Measurements from ENCODE around the gene INPP5A.

INPP5A gene

DNA sequence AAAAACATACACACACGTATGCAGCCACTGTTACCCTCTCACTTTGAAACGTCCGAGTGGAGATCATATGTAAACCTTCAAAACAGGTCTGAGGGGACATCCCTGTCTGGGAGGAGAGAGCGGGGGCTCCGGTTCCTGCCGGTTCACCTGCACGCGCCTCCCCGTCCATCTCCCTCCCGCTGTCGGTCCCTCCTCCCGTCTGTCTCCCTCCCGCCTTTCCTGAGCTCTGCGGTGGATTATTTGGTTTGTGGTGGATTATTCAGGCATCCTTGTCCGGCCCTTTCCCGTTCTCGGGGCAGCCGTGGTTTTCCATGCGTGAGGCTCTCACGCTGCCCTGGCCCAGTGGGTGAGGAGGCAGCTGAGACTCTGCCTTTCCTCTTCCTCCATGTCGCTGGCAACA is 188.6 kb downstream of the INPP5A start:
- H3K27ac ChIP-seq (replicated peaks): peak overlapping the region; percentile 67; the same call in 1 of the 2 replicates
- H3K27me3 ChIP-seq (ENCODE audit: insufficient read depth, poor library complexity, severe bottlenecking): no peaks in the 10 kb centered on the region
- no peak for DNase-seq (ENCODE audit: low read depth in 1 of 2, low spot score in 1 of 2)
- TF ChIP-seq, protein P1, sequence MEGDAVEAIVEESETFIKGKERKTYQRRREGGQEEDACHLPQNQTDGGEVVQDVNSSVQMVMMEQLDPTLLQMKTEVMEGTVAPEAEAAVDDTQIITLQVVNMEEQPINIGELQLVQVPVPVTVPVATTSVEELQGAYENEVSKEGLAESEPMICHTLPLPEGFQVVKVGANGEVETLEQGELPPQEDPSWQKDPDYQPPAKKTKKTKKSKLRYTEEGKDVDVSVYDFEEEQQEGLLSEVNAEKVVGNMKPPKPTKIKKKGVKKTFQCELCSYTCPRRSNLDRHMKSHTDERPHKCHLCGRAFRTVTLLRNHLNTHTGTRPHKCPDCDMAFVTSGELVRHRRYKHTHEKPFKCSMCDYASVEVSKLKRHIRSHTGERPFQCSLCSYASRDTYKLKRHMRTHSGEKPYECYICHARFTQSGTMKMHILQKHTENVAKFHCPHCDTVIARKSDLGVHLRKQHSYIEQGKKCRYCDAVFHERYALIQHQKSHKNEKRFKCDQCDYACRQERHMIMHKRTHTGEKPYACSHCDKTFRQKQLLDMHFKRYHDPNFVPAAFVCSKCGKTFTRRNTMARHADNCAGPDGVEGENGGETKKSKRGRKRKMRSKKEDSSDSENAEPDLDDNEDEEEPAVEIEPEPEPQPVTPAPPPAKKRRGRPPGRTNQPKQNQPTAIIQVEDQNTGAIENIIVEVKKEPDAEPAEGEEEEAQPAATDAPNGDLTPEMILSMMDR (IDR thresholded peaks at IDR 0.05; ENCODE audit: insufficient read depth, low read length): no peak
- TF ChIP-seq, protein P2, sequence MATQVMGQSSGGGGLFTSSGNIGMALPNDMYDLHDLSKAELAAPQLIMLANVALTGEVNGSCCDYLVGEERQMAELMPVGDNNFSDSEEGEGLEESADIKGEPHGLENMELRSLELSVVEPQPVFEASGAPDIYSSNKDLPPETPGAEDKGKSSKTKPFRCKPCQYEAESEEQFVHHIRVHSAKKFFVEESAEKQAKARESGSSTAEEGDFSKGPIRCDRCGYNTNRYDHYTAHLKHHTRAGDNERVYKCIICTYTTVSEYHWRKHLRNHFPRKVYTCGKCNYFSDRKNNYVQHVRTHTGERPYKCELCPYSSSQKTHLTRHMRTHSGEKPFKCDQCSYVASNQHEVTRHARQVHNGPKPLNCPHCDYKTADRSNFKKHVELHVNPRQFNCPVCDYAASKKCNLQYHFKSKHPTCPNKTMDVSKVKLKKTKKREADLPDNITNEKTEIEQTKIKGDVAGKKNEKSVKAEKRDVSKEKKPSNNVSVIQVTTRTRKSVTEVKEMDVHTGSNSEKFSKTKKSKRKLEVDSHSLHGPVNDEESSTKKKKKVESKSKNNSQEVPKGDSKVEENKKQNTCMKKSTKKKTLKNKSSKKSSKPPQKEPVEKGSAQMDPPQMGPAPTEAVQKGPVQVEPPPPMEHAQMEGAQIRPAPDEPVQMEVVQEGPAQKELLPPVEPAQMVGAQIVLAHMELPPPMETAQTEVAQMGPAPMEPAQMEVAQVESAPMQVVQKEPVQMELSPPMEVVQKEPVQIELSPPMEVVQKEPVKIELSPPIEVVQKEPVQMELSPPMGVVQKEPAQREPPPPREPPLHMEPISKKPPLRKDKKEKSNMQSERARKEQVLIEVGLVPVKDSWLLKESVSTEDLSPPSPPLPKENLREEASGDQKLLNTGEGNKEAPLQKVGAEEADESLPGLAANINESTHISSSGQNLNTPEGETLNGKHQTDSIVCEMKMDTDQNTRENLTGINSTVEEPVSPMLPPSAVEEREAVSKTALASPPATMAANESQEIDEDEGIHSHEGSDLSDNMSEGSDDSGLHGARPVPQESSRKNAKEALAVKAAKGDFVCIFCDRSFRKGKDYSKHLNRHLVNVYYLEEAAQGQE (IDR thresholded peaks at IDR 0.05; ENCODE audit: insufficient replicate concordance, low read depth): no peak
- no peak for TF ChIP-seq POLR2AphosphoS5 (IDR thresholded peaks at IDR 0.05; ENCODE audit: low read depth)
- no peak for TF ChIP-seq SPI1 (IDR thresholded peaks at IDR 0.05; ENCODE audit: borderline replicate concordance, low read depth)
- no peak for TF ChIP-seq GABPA (IDR thresholded peaks at IDR 0.05; ENCODE audit: low read depth)
- H3K4me3 ChIP-seq (replicated peaks; ENCODE audit: insufficient read depth, low read length): no peak overlapping the region

DNA sequence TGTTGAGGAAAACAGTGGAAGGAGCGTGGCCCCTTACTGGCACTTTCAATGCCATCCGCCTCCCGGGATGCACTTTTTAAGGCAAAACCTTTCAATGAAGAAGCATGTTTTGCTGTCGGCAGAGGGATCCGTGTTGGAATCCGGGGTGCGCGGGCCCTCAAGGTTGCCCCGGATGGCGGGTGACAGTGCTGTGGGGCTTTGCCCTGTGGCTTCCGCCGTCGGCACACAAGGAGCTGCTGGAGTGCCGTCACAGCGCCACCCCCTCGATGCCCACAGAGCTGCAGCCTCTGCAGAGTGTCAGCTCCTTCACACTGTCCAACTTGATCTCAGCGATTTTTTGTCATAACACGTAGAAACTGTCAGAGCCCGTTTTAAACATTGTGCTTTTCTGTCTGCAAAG is 189.4 kb downstream of the INPP5A start:
- DNase-seq (ENCODE audit: low read depth in 1 of 2, low spot score in 1 of 2): no peak
- TF ChIP-seq SPI1 (IDR thresholded peaks at IDR 0.05; ENCODE audit: borderline replicate concordance, low read depth) (no peak), GABPA (IDR thresholded peaks at IDR 0.05; ENCODE audit: low read depth) (no peak), POLR2AphosphoS5 (IDR thresholded peaks at IDR 0.05; ENCODE audit: low read depth) (no peak)
- TF ChIP-seq, protein P1 (IDR thresholded peaks at IDR 0.05; ENCODE audit: insufficient read depth, low read length): no peak
- TF ChIP-seq, protein P2 (IDR thresholded peaks at IDR 0.05; ENCODE audit: insufficient replicate concordance, low read depth): no peak
- Histone ChIP-seq H3K4me3 (replicated peaks; ENCODE audit: insufficient read depth, low read length) (no peak overlapping the region), H3K27ac (replicated peaks) (no peak overlapping the region), H3K27me3 (ENCODE audit: insufficient read depth, poor library complexity, severe bottlenecking) (no peaks in the 10 kb centered on the region)

DNA sequence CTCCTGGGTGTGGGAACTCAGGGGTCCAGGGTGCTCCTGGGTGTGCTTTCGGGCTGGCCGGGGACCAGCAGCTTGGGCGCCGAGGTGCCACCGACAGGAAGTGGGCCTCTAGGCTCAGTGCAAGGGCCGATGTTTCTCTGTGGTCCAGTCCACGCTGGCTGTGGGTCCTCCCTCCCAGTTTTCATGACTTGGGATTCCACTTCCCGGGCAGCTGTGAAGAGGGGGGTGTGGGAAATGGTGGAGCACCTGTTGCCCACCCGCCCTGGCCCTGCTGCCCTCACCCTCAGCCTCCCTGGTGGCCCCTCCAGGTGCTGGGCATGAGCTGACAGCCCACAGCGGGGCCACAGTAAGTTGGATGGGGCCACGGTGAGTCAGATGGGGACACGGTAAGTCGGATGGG is 189.8 kb downstream of the INPP5A start:
- Histone ChIP-seq H3K27ac (replicated peaks) (no peak overlapping the region), H3K4me3 (replicated peaks; ENCODE audit: insufficient read depth, low read length) (no peak overlapping the region), H3K27me3 (ENCODE audit: insufficient read depth, poor library complexity, severe bottlenecking) (no peaks in the 10 kb centered on the region)
- no peak for DNase-seq (ENCODE audit: low read depth in 1 of 2, low spot score in 1 of 2)
- TF ChIP-seq SPI1 (IDR thresholded peaks at IDR 0.05; ENCODE audit: borderline replicate concordance, low read depth) (no peak), POLR2AphosphoS5 (IDR thresholded peaks at IDR 0.05; ENCODE audit: low read depth) (no peak), GABPA (IDR thresholded peaks at IDR 0.05; ENCODE audit: low read depth) (no peak)
- TF ChIP-seq, protein P1 (IDR thresholded peaks at IDR 0.05; ENCODE audit: insufficient read depth, low read length): no peak
- TF ChIP-seq, protein P2 (IDR thresholded peaks at IDR 0.05; ENCODE audit: insufficient replicate concordance, low read depth): no peak
